ENCODE measurements around the gene NUP54. TPM values are rescaled to one million over a fixed set of nuclear protein-coding genes. Genes with fewer than 3 reads are reported as not detected.

The NUP54 gene
- total and polyA plus RNA-seq, 4 donors: 19.8 to 57.6 (median 28.3) TPM

GRCh38 chr4:76116821-76117220 lies 31.4 kb downstream of the NUP54 start:
- H3K4me3 ChIP-seq: no peak overlapping the region
- no peak overlapping the region for H3K27ac ChIP-seq (ENCODE audit: low read depth in 1 of 2, low read length in 1 of 2)
- TF ChIP-seq CTCF (IDR thresholded peaks at IDR 0.05; ENCODE audit: control extremely low read depth, extremely low read depth): no peak
- no peak overlapping the region for H3K9ac ChIP-seq (ENCODE audit: insufficient read depth in 1 of 2, low read length in 2 of 2)
- H3K4me1 ChIP-seq (ENCODE audit: control insufficient read depth in 5 of 5, insufficient read depth in 5 of 5, low read length in 5 of 5): no peaks in the 10 kb centered on the region
- DNase-seq (no peak), ATAC-seq (ENCODE audit: insufficient read depth, low FRiP score) (no peak)
- no peaks in the 10 kb centered on the region for H3K27me3 ChIP-seq (ENCODE audit: control insufficient read depth in 3 of 3, insufficient read depth in 3 of 3, low read length in 2 of 3)
- 97 to 100% methylated on average over 1 of the region's 1 CpG for WGBS, 2 donors
- no peaks in the 10 kb centered on the region for H3K9me3 ChIP-seq (ENCODE audit: control insufficient read depth in 4 of 4, insufficient read depth in 3 of 4, low read length in 3 of 4)
- H3K36me3 ChIP-seq (ENCODE audit: control insufficient read depth in 4 of 4, insufficient read depth in 4 of 4, low read length in 4 of 4): peaks cover 6 to 43% (median 31%) of the 10 kb centered on the region in 4 donors

GRCh38 chr4:76108467-76109181 lies 39.6 kb downstream of the NUP54 start:
- Histone ChIP-seq H3K4me1 (ENCODE audit: control insufficient read depth in 5 of 5, insufficient read depth in 5 of 5, low read length in 5 of 5) (peaks cover 0 to 3% (median 0%) of the 10 kb centered on the region in 5 donors), H3K27ac (ENCODE audit: low read depth in 1 of 2, low read length in 1 of 2) (no peak overlapping the region), H3K36me3 (ENCODE audit: control insufficient read depth in 4 of 4, insufficient read depth in 4 of 4, low read length in 4 of 4) (peaks cover 0 to 18% (median 10%) of the 10 kb centered on the region in 4 donors), H3K9ac (ENCODE audit: insufficient read depth in 1 of 2, low read length in 2 of 2) (no peak overlapping the region), H3K9me3 (ENCODE audit: control insufficient read depth in 4 of 4, insufficient read depth in 3 of 4, low read length in 3 of 4) (no peaks in the 10 kb centered on the region), H3K27me3 (ENCODE audit: control insufficient read depth in 3 of 3, insufficient read depth in 3 of 3, low read length in 2 of 3) (no peaks in the 10 kb centered on the region), H3K4me3 (no peak overlapping the region)
- ATAC-seq (ENCODE audit: insufficient read depth, low FRiP score) (no peak), DNase-seq (no peak)
- TF ChIP-seq CTCF (IDR thresholded peaks at IDR 0.05; ENCODE audit: control extremely low read depth, extremely low read depth): no peak
- 48 to 65% methylated on average over 5 of the region's 5 CpGs for WGBS, 2 donors

GRCh38 chr4:76106442-76106841 lies 41.8 kb downstream of the NUP54 start:
- no peak overlapping the region for H3K4me3 ChIP-seq
- no peak overlapping the region for H3K9ac ChIP-seq (ENCODE audit: insufficient read depth in 1 of 2, low read length in 2 of 2)
- H3K4me1 ChIP-seq (ENCODE audit: control insufficient read depth in 5 of 5, insufficient read depth in 5 of 5, low read length in 5 of 5): peaks cover 0 to 3% (median 0%) of the 10 kb centered on the region in 5 donors
- TF ChIP-seq CTCF (IDR thresholded peaks at IDR 0.05; ENCODE audit: control extremely low read depth, extremely low read depth): no peak
- H3K27ac ChIP-seq (ENCODE audit: low read depth in 1 of 2, low read length in 1 of 2): no peak overlapping the region
- peaks cover 0 to 2% (median 0%) of the 10 kb centered on the region in 4 donors for H3K36me3 ChIP-seq (ENCODE audit: control insufficient read depth in 4 of 4, insufficient read depth in 4 of 4, low read length in 4 of 4)
- no peaks in the 10 kb centered on the region for H3K9me3 ChIP-seq (ENCODE audit: control insufficient read depth in 4 of 4, insufficient read depth in 3 of 4, low read length in 3 of 4)
- ATAC-seq (ENCODE audit: insufficient read depth, low FRiP score): no peak
- H3K27me3 ChIP-seq (ENCODE audit: control insufficient read depth in 3 of 3, insufficient read depth in 3 of 3, low read length in 2 of 3): no peaks in the 10 kb centered on the region
- WGBS, 2 donors: 63 to 71% methylated on average over 4 of the region's 4 CpGs
- peak in 1 of 3 donors; percentile 7 for DNase-seq
